AG08396 (cell line): ENCODE results near the gene PXDC1.
A peak's percentile ranks its signal among the peaks of the same experiment; 100 is the strongest.
"Not testable (repeated sequence)": the region's sequence is repeated elsewhere in the genome, so short reads cannot be mapped to it uniquely, and the experiment has no call there.

Experiments
- DNase-seq: peaks from one replicate; pipeline ENCODE4 v3.0.0; 2012; ENCODE audit warnings: low spot score, mixed read lengths

Gene PXDC1

GRCh38 chr6:3782876-3783832, 31.6 kb upstream of the PXDC1 start:
- DNase-seq = no peak

- DNase-seq = no peak
Observed at GRCh38 chr6:3781504-3781903, 30.0 kb upstream of the PXDC1 start.

GRCh38 chr6:3779574-3779849, 28.0 kb upstream of the PXDC1 start:
- no peak for DNase-seq

- DNase-seq = no peak
Observed at GRCh38 chr6:3778701-3779573, 27.4 kb upstream of the PXDC1 start.

GRCh38 chr6:3777730-3778461, 26.4 kb upstream of the PXDC1 start:
- DNase-seq = no peak

GRCh38 chr6:3776881-3777507, 25.5 kb upstream of the PXDC1 start:
- DNase-seq = no peak

- DNase-seq = no peak
Observed at GRCh38 chr6:3775847-3776246, 24.3 kb upstream of the PXDC1 start.

- no peak for DNase-seq
Observed at GRCh38 chr6:3775386-3775785, 23.9 kb upstream of the PXDC1 start.

GRCh38 chr6:3773678-3774298, 22.3 kb upstream of the PXDC1 start:
- DNase-seq = no peak

- DNase-seq = not testable (repeated sequence)
Observed at GRCh38 chr6:3772127-3772999, 20.9 kb upstream of the PXDC1 start.

GRCh38 chr6:3771407-3772011, 20.0 kb upstream of the PXDC1 start:
- DNase-seq = no peak

GRCh38 chr6:3770023-3770720, 18.7 kb upstream of the PXDC1 start:
- DNase-seq = no peak

- DNase-seq = peak; percentile 68
Observed at GRCh38 chr6:3769610-3770009, 18.1 kb upstream of the PXDC1 start.

- no peak for DNase-seq
Observed at GRCh38 chr6:3768502-3768901, 17.0 kb upstream of the PXDC1 start.

- not testable (repeated sequence) for DNase-seq
Observed at GRCh38 chr6:3767483-3767882, 16.0 kb upstream of the PXDC1 start.

GRCh38 chr6:3766214-3766613, 14.7 kb upstream of the PXDC1 start:
- peak; percentile 59 for DNase-seq

- DNase-seq = no peak
Observed at GRCh38 chr6:3765415-3765814, 13.9 kb upstream of the PXDC1 start.

- DNase-seq = no peak
Observed at GRCh38 chr6:3764516-3765335, 13.2 kb upstream of the PXDC1 start.

GRCh38 chr6:3762852-3763251, 11.3 kb upstream of the PXDC1 start:
- DNase-seq = no peak
